Lung (tissue), 12 donors: Measurements from ENCODE around the gene DBNDD1. TPM values are rescaled to one million over a fixed set of nuclear protein-coding genes. Genes with fewer than 3 reads are reported as not detected.

Experiments used
- ATAC-seq: fragments of 200-7000 bp; cut with Tn5 transposase; one replicate; pipeline ENCODE4 v1.9.1; 2020; ENCODE audit warnings: moderate number of reproducible peaks; ENCODE audit not compliant: insufficient read depth, low FRiP score
- DNase-seq, 3 donors: peaks; one replicate each; pipeline ENCODE4 v3.0.0-alpha.2; 2013 to 2017
- H3K27ac ChIP-seq, 2 donors: one replicate each; pipeline ENCODE4 v1.5.1; 2013; ENCODE audit warnings: mild to moderate bottlenecking in 2 of 2, moderate library complexity in 2 of 2, control low read depth in 1 of 2, inconsistent platforms in 1 of 2, low read depth in 1 of 2, low read length in 1 of 2
- H3K27me3 ChIP-seq, 3 donors: one replicate each; pipeline ENCODE4 v1.5.1; 2013; ENCODE audit warnings: low read length in 2 of 3; ENCODE audit not compliant: control insufficient read depth in 3 of 3, insufficient read depth in 3 of 3
- H3K36me3 ChIP-seq, 4 donors: one replicate each; pipeline ENCODE4 v1.5.1; 2013; ENCODE audit warnings: low read length in 4 of 4, mild to moderate bottlenecking in 1 of 4, moderate library complexity in 1 of 4; ENCODE audit not compliant: control insufficient read depth in 4 of 4, insufficient read depth in 4 of 4
- H3K4me1 ChIP-seq, 5 donors: one replicate each; pipeline ENCODE4 v1.5.1; 2013; ENCODE audit warnings: low read length in 5 of 5, mild to moderate bottlenecking in 2 of 5, moderate library complexity in 1 of 5; ENCODE audit not compliant: control insufficient read depth in 5 of 5, insufficient read depth in 5 of 5
- H3K4me3 ChIP-seq: one replicate; pipeline ENCODE4 v1.5.1; 2013; ENCODE audit warnings: mild to moderate bottlenecking, control low read depth, moderate library complexity
- H3K9ac ChIP-seq, 2 donors: one replicate each; pipeline ENCODE4 v1.5.1; 2013; ENCODE audit warnings: low read length in 2 of 2, control low read depth in 1 of 2; ENCODE audit not compliant: insufficient read depth in 1 of 2
- H3K9me3 ChIP-seq, 4 donors: one replicate each; pipeline ENCODE4 v1.5.1; 2013; ENCODE audit warnings: low read length in 3 of 4, mild to moderate bottlenecking in 1 of 4, moderate library complexity in 1 of 4; ENCODE audit not compliant: control insufficient read depth in 4 of 4, insufficient read depth in 3 of 4
- CTCF ChIP-seq: IDR thresholded peaks from 2 replicates; pipeline ENCODE4 v1.5.1; 2012; ENCODE audit warnings: mild to moderate bottlenecking; ENCODE audit errors: control extremely low read depth, extremely low read depth
- WGBS, 2 donors: extraction: QIAGEN DNeasy Blood & Tissue Kit; methylation state at CpG; one replicate each; pipeline ENCODE4 v1.1.7; 2013; 5-methylcytosine and 5-hydroxymethylcytosine counted together
- polyA plus RNA-seq, 2 donors: library from polyadenylated mRNA; stranded (reverse); fragments of 200-250 nt; gene quantifications; one replicate each; pipeline ENCODE4 v1.2.1, GENCODE V29; 2013
- total RNA-seq, 2 donors: library from RNA; depleted of rRNA in 1 of 2; stranded (reverse); fragments of >200 nt in 1 of 2; gene quantifications; one replicate each; pipeline ENCODE4 v1.2.1, GENCODE V29; 2014 to 2021
- donor health status: control.
- donor health status: control.
- donor health status: Bipolar disorder and iron deficiency.
- donor health status: healthy.
- donor health status: DM: yes; HTN: yes; CAD: no.

The DBNDD1 gene
- total and polyA plus RNA-seq, 4 donors = 2.5 to 5.8 (median 4.5) TPM

DNA sequence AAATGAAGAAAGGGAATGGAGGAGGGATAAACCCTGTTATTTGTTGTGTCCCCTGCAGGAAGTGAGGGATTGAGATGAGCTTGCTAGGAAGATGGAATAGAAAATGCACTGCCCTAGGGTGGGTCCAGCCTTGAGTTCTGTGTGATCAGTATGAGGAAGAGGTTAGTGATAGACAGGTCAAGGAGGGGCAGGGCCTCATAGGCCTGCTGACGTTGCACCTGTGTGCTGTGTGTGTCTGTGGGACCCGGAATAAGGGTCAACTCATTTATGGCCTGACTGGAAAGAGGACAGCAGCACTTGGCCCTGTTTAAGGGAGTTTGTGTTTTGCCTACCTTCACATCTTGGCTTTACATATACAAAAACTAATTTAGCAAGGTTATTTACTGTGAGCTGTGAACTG, 44.4 kb downstream of the DBNDD1 start:
- Histone ChIP-seq H3K9me3 (peaks cover 0 to 13% (median 2%) of the 10 kb centered on the region in 4 donors), H3K36me3 (peaks cover 0 to 13% (median 7%) of the 10 kb centered on the region in 4 donors), H3K27me3 (no peaks in the 10 kb centered on the region), H3K4me3 (no peak overlapping the region), H3K4me1 (peaks cover 8 to 18% (median 9%) of the 10 kb centered on the region in 5 donors), H3K27ac (no peak overlapping the region), H3K9ac (no peak overlapping the region)
- TF ChIP-seq CTCF = no peak
- no peak for ATAC-seq
- 88 to 93% methylated on average over 2 of the region's 2 CpGs for WGBS, 2 donors
- DNase-seq = no peak

DNA sequence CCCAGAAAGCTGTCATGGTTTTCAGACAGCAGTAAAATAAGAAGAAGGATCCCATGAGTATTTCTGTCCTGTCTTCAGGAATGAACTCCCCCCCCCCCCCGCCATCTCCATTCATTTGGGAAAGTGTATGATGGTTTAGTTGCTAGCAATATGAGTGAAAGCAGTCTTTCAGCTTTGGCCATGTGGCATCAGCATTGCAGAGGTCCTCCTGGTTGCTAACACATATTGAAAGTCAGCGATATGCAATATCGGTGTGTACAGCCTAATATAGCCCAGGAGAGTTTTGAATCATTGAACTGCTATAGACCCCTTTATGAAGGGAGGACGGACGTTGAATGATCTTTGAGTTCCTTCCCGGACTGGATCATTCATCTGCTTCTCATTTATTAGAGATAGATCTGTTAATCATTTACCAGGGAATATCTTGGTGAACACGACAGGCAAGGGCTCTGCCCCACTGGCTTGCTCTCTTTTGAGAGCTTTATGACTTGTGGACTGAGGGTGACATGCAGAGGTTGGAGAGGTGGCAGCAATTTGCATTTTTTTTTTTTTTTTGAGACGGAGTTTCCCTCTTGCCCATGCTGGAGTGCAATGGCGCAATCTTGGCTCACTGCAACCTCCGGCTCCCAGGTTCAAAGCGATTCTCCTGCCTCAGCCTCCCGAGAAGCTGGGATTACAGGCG, 45.5 kb downstream of the DBNDD1 start:
- H3K9ac ChIP-seq = peak overlapping the region in 1 of 2 donors; percentile 69
- ATAC-seq (no peak), DNase-seq (no peak)
- H3K27ac ChIP-seq = no peak overlapping the region
- TF ChIP-seq CTCF = no peak
- H3K4me1 ChIP-seq = peaks cover 8 to 18% (median 9%) of the 10 kb centered on the region in 5 donors
- WGBS, 2 donors = 84 to 90% methylated on average over 13 of the region's 13 CpGs
- H3K4me3 ChIP-seq = no peak overlapping the region
- H3K36me3 ChIP-seq = peaks cover 0 to 11% (median 8%) of the 10 kb centered on the region in 4 donors
- H3K27me3 ChIP-seq = no peaks in the 10 kb centered on the region
- peaks cover 0 to 13% (median 2%) of the 10 kb centered on the region in 4 donors for H3K9me3 ChIP-seq

- H3K27ac ChIP-seq = peak overlapping the region; percentile 96 to 99
- ATAC-seq = no peak
- peaks cover 8 to 18% (median 9%) of the 10 kb centered on the region in 5 donors for H3K4me1 ChIP-seq
- H3K4me3 ChIP-seq = peak overlapping the region; percentile 83
- no peak for TF ChIP-seq CTCF
- peaks cover 0 to 8% (median 8%) of the 10 kb centered on the region in 4 donors for H3K36me3 ChIP-seq
- WGBS, 2 donors = 12 to 14% methylated on average over 14 of the region's 14 CpGs
- no peaks in the 10 kb centered on the region for H3K27me3 ChIP-seq
- peaks cover 0 to 13% (median 2%) of the 10 kb centered on the region in 4 donors for H3K9me3 ChIP-seq
- peak overlapping the region; percentile 69 to 84 for H3K9ac ChIP-seq
- DNase-seq = no peak
Observed at GRCh38 chr16:89973235-89973634, 46.0 kb downstream of the DBNDD1 start.
